Activated CD8-positive, alpha-beta memory T cell treated with anti-CD3 and anti-CD28 coated beads, Interleukin-2, amount 10 ng/mL, durations not matched to agents 7 days and 5 days (primary cell): Measurements from ENCODE around the gene DHRS11. TPM values are rescaled to one million over a fixed set of nuclear protein-coding genes. Genes with fewer than 3 reads are reported as not detected.

ENCODE experiments used
- ATAC-seq: fragments of 150-1000 bp; cut with Tn5 transposase; one replicate; pipeline ENCODE4 v1.10.0; 2021; ENCODE audit warnings: moderate library complexity
- CTCF ChIA-PET: fragments of 350-600 bp; sonication (Branson Sonifier 250); formaldehyde crosslinking; loops from one replicate; lab custom pipeline; 2021; ENCODE audit warnings: antibody characterized with exemption; lab: Charles Lee
- DNase-seq: peaks from one replicate; pipeline ENCODE4 v3.0.0-alpha.2; 2020
- H3K27ac Mint-ChIP-seq: one replicate; pipeline ENCODE4 v1.8.0; 2021; ENCODE audit warnings: mild to moderate bottlenecking, mixed read lengths
- H3K27me3 Mint-ChIP-seq: one replicate; pipeline ENCODE4 v1.8.0; 2021; ENCODE audit warnings: mixed read lengths
- H3K36me3 Mint-ChIP-seq: one replicate; pipeline ENCODE4 v1.8.0; 2021; ENCODE audit warnings: mild to moderate bottlenecking, mixed read lengths
- H3K4me1 Mint-ChIP-seq: one replicate; pipeline ENCODE4 v1.8.0; 2021; ENCODE audit warnings: mixed read lengths
- H3K4me3 Mint-ChIP-seq: one replicate; pipeline ENCODE4 v1.8.0; 2021; ENCODE audit warnings: mild to moderate bottlenecking, moderate library complexity, mixed read lengths
- H3K9me3 Mint-ChIP-seq: one replicate; pipeline ENCODE4 v1.8.0; 2022; ENCODE audit warnings: low read depth, mixed read lengths
- total RNA-seq, 2 experiments: library from RNA; stranded (reverse); gene quantifications; one replicate each; pipeline ENCODE4 v1.2.3, GENCODE V29; 2021

Gene DHRS11
- 1 to 10 TPM; 4.5 to 8.0 TPM for total RNA-seq

- DNase-seq (peak; percentile 84), ATAC-seq (peak; percentile 97)
- H3K36me3 Mint-ChIP-seq = peaks cover 26% of the 10 kb centered on the region
- peaks cover 35% of the 10 kb centered on the region for H3K4me1 Mint-ChIP-seq
- H3K4me3 Mint-ChIP-seq = peak within 1 kb of the TSS; percentile 63
- H3K9me3 Mint-ChIP-seq = no peaks in the 10 kb centered on the region
- CTCF ChIA-PET = interaction anchor here (1.6 to 5.8 kb wide), 3 partner anchors 11 to 46 kb away, joined by 3 to 45 read pairs (median 7); partner anchors contain the start of gene MRM1
- peak within 1 kb of the TSS; percentile 26 for H3K27ac Mint-ChIP-seq
- H3K27me3 Mint-ChIP-seq = no peaks in the 10 kb centered on the region
These were observed at the start of gene DHRS11 for GRCh38 chr17:36591434-36592315. Gene DHRS11 (plus strand): TSS chr17:36591879. CDS start chr17:36592010, 131 bp downstream.

GRCh38 chr17:36542755-36543154 lies 48.9 kb upstream of the DHRS11 start:
- H3K27ac Mint-ChIP-seq = no peak overlapping the region
- H3K27me3 Mint-ChIP-seq = no peaks in the 10 kb centered on the region
- no peak for ATAC-seq
- H3K4me1 Mint-ChIP-seq = peaks cover 21% of the 10 kb centered on the region
- no peaks in the 10 kb centered on the region for H3K9me3 Mint-ChIP-seq
- CTCF ChIA-PET = interaction anchor here (1.5 kb wide), 1 partner anchor 9 kb away, joined by 4 read pairs; the partner anchor contains the start of genes MYO19 and PIGW
- no peak for DNase-seq
- peaks cover 24% of the 10 kb centered on the region for H3K36me3 Mint-ChIP-seq
- no peak overlapping the region for H3K4me3 Mint-ChIP-seq

GRCh38 chr17:36544044-36544306 lies 47.7 kb upstream of the DHRS11 start:
- DNase-seq (peak; percentile 60), ATAC-seq (no peak)
- Mint-ChIP-seq H3K36me3 (peaks cover 28% of the 10 kb centered on the region), H3K9me3 (no peaks in the 10 kb centered on the region), H3K4me1 (peaks cover 26% of the 10 kb centered on the region), H3K27me3 (no peaks in the 10 kb centered on the region), H3K4me3 (peak overlapping the region; percentile 100), H3K27ac (peak overlapping the region; percentile 96)
- CTCF ChIA-PET = interaction anchor here (0.9 to 3.8 kb wide), 5 partner anchors 9 to 61 kb away, joined by 3 to 48 read pairs (median 3); partner anchors contain the start of genes MYO19 and PIGW

GRCh38 chr17:36544307-36545076 lies 47.2 kb upstream of the DHRS11 start, which contains the start of gene GGNBP2:
Gene GGNBP2 (plus strand): TSS chr17:36544919. CDS start chr17:36545725, 806 bp downstream.
- Mint-ChIP-seq H3K36me3 (peaks cover 30% of the 10 kb centered on the region), H3K9me3 (no peaks in the 10 kb centered on the region), H3K4me3 (peak within 1 kb of the TSS; percentile 100), H3K27me3 (no peaks in the 10 kb centered on the region), H3K27ac (peak within 1 kb of the TSS; percentile 96), H3K4me1 (peaks cover 28% of the 10 kb centered on the region)
- ATAC-seq (peak; percentile 71), DNase-seq (peak; percentile 96)
- CTCF ChIA-PET = interaction anchor here (0.9 to 3.8 kb wide), 6 partner anchors 9 to 61 kb away, joined by 3 to 48 read pairs (median 6); partner anchors contain the start of genes MYO19 and PIGW

- peak overlapping the region; percentile 100 for H3K4me3 Mint-ChIP-seq
- H3K9me3 Mint-ChIP-seq = no peaks in the 10 kb centered on the region
- no peaks in the 10 kb centered on the region for H3K27me3 Mint-ChIP-seq
- CTCF ChIA-PET = interaction anchor here (1.0 to 3.8 kb wide), 6 partner anchors 10 to 62 kb away, joined by 3 to 48 read pairs (median 8); partner anchors contain the start of genes DHRS11, MYO19 and PIGW
- H3K36me3 Mint-ChIP-seq = peaks cover 31% of the 10 kb centered on the region
- peaks cover 30% of the 10 kb centered on the region for H3K4me1 Mint-ChIP-seq
- H3K27ac Mint-ChIP-seq = peak overlapping the region; percentile 96
- ATAC-seq = peak; percentile 59
- DNase-seq = no peak
These were observed 46.6 kb upstream of the DHRS11 start for GRCh38 chr17:36545077-36545464.

GRCh38 chr17:36545465-36546417 lies 45.9 kb upstream of the DHRS11 start:
- peaks cover 36% of the 10 kb centered on the region for H3K36me3 Mint-ChIP-seq
- DNase-seq = peak; percentile 98
- CTCF ChIA-PET = interaction anchor here (0.6 to 3.8 kb wide), 6 partner anchors 11 to 63 kb away, joined by 3 to 48 read pairs (median 8); partner anchors contain the start of genes DHRS11, MRM1, MYO19 and PIGW
- H3K27ac Mint-ChIP-seq = peak overlapping the region; percentile 96
- H3K4me3 Mint-ChIP-seq = peak overlapping the region; percentile 100
- H3K4me1 Mint-ChIP-seq = peaks cover 37% of the 10 kb centered on the region
- H3K27me3 Mint-ChIP-seq = no peaks in the 10 kb centered on the region
- peak; percentile 81 for ATAC-seq
- no peaks in the 10 kb centered on the region for H3K9me3 Mint-ChIP-seq

GRCh38 chr17:36546418-36547093 lies 45.1 kb upstream of the DHRS11 start:
- ATAC-seq (no peak), DNase-seq (no peak)
- Mint-ChIP-seq H3K27ac (peak overlapping the region; percentile 96), H3K4me1 (peaks cover 39% of the 10 kb centered on the region), H3K4me3 (peak overlapping the region; percentile 100), H3K27me3 (no peaks in the 10 kb centered on the region), H3K36me3 (peaks cover 38% of the 10 kb centered on the region), H3K9me3 (no peaks in the 10 kb centered on the region)
- CTCF ChIA-PET = interaction anchor here (1.5 to 3.8 kb wide), 5 partner anchors 11 to 63 kb away, joined by 7 to 48 read pairs (median 8); partner anchors contain the start of genes DHRS11, MRM1, MYO19 and PIGW

GRCh38 chr17:36547776-36548175 lies 43.9 kb upstream of the DHRS11 start:
- H3K9me3 Mint-ChIP-seq = no peaks in the 10 kb centered on the region
- H3K27me3 Mint-ChIP-seq = no peaks in the 10 kb centered on the region
- H3K27ac Mint-ChIP-seq = peak overlapping the region; percentile 70
- ATAC-seq (no peak), DNase-seq (no peak)
- peaks cover 45% of the 10 kb centered on the region for H3K4me1 Mint-ChIP-seq
- peaks cover 41% of the 10 kb centered on the region for H3K36me3 Mint-ChIP-seq
- H3K4me3 Mint-ChIP-seq = peak overlapping the region; percentile 100
- CTCF ChIA-PET = interaction anchor here (0.6 kb wide), 1 partner anchor 58 kb away, joined by 3 read pairs; no protein-coding TSS in a partner anchor

GRCh38 chr17:36550491-36551417 lies 40.9 kb upstream of the DHRS11 start:
- Mint-ChIP-seq H3K27ac (peak overlapping the region; percentile 58), H3K27me3 (no peaks in the 10 kb centered on the region), H3K4me1 (peaks cover 52% of the 10 kb centered on the region), H3K36me3 (peaks cover 49% of the 10 kb centered on the region), H3K9me3 (no peaks in the 10 kb centered on the region), H3K4me3 (no peak overlapping the region)
- no peak for ATAC-seq
- CTCF ChIA-PET = interaction anchor here (1.1 to 1.6 kb wide), 3 partner anchors 14 to 52 kb away, joined by 3 to 5 read pairs (median 4); no protein-coding TSS in a partner anchor
- DNase-seq = no peak

- DNase-seq (no peak), ATAC-seq (no peak)
- no peak overlapping the region for H3K4me3 Mint-ChIP-seq
- no peak overlapping the region for H3K27ac Mint-ChIP-seq
- peaks cover 48% of the 10 kb centered on the region for H3K36me3 Mint-ChIP-seq
- CTCF ChIA-PET = no interaction called here
- H3K27me3 Mint-ChIP-seq = no peaks in the 10 kb centered on the region
- H3K9me3 Mint-ChIP-seq = no peaks in the 10 kb centered on the region
- peaks cover 41% of the 10 kb centered on the region for H3K4me1 Mint-ChIP-seq
These were observed 38.2 kb upstream of the DHRS11 start for GRCh38 chr17:36553459-36553858.

- Mint-ChIP-seq H3K9me3 (no peaks in the 10 kb centered on the region), H3K27ac (no peak overlapping the region), H3K36me3 (peaks cover 60% of the 10 kb centered on the region), H3K4me3 (no peak overlapping the region), H3K4me1 (peaks cover 11% of the 10 kb centered on the region), H3K27me3 (no peaks in the 10 kb centered on the region)
- DNase-seq (no peak), ATAC-seq (no peak)
- CTCF ChIA-PET = interaction anchor here (0.6 to 1.3 kb wide), 2 partner anchors 9 to 826 kb away, joined by 3 read pairs; no protein-coding TSS in a partner anchor
These were observed 25.6 kb upstream of the DHRS11 start for GRCh38 chr17:36566081-36566480.
